ENCODE results near the gene STOML1.

The STOML1 gene

GRCh38 chr15:74013374-74013894, 21.3 kb upstream of the STOML1 start:
- no peak for DNase-seq

GRCh38 chr15:74011610-74012009, 19.5 kb upstream of the STOML1 start:
- no peak for DNase-seq

- no peak for DNase-seq
Measured at GRCh38 chr15:74010929-74011540, 18.9 kb upstream of the STOML1 start.

- no peak for DNase-seq
Measured at GRCh38 chr15:74008901-74009300, 16.8 kb upstream of the STOML1 start.

- no peak for DNase-seq
Measured at GRCh38 chr15:74007820-74008371, 15.8 kb upstream of the STOML1 start.

- DNase-seq, result no peak
Measured at GRCh38 chr15:74006774-74007639, 14.9 kb upstream of the STOML1 start.

- no peak for DNase-seq
Measured at GRCh38 chr15:73997986-73998385, 5.9 kb upstream of the STOML1 start.

GRCh38 chr15:73996939-73997338, 4.8 kb upstream of the STOML1 start:
- DNase-seq, result peak; percentile 23 to 56

GRCh38 chr15:73996267-73996666, 4.2 kb upstream of the STOML1 start:
- DNase-seq, result no peak

GRCh38 chr15:73994912-73995622, 3.0 kb upstream of the STOML1 start:
- peak in 1 of 2 donors; percentile 28 for DNase-seq

GRCh38 chr15:73994413-73994883, 2.4 kb upstream of the STOML1 start, which contains the start of gene PML:
Gene PML, plus strand, starts transcription at chr15:73994716. Its CDS starts 97 bp downstream, at chr15:73994813.
- DNase-seq, result peak; percentile 94 to 96

GRCh38 chr15:73993211-73993994, 1.3 kb upstream of the STOML1 start:
- no peak for DNase-seq

- DNase-seq, result no peak
Measured at GRCh38 chr15:73992594-73992898, 451 bp upstream of the STOML1 start.

- DNase-seq, result no peak
Measured at GRCh38 chr15:73991260-73991659, 835 bp downstream of the STOML1 start.

GRCh38 chr15:73990250-73991005, 1.7 kb downstream of the STOML1 start:
- DNase-seq, result no peak

- no peak for DNase-seq
Measured at GRCh38 chr15:73989001-73989798, 2.9 kb downstream of the STOML1 start.

GRCh38 chr15:73988445-73988969, 3.6 kb downstream of the STOML1 start:
- DNase-seq, result no peak

- DNase-seq, result no peak
Measured at GRCh38 chr15:73987681-73988444, 4.2 kb downstream of the STOML1 start.

- DNase-seq, result no peak
Measured at GRCh38 chr15:73987250-73987649, 4.8 kb downstream of the STOML1 start.

GRCh38 chr15:73986776-73987056, 5.4 kb downstream of the STOML1 start:
- DNase-seq, result no peak

All from CD4-positive, alpha-beta T cell treated with Interleukin-1 beta for 1 hour (primary cell).